Ishikawa (cell line): ENCODE measurements around the gene PPIL3.

Experiments
- CEBPB ChIP-seq: IDR thresholded peaks from 2 replicates; pipeline ENCODE4 v1.6.1; 2012
- CREB1 ChIP-seq: IDR thresholded peaks from 2 replicates; pipeline ENCODE4 v1.6.1; 2012; ENCODE audit warnings: low read depth
- EGR1 ChIP-seq: IDR thresholded peaks from 2 replicates; pipeline ENCODE4 v1.6.1; 2012
- EP300 ChIP-seq: IDR thresholded peaks from 2 replicates; pipeline ENCODE4 v1.6.1; 2012; ENCODE audit warnings: borderline replicate concordance
- FOXM1 ChIP-seq: IDR thresholded peaks from 2 replicates; pipeline ENCODE4 v1.6.1; 2012; ENCODE audit warnings: low read depth, borderline replicate concordance
- NFIC ChIP-seq: IDR thresholded peaks from 2 replicates; pipeline ENCODE4 v1.6.1; 2012
- RAD21 ChIP-seq: IDR thresholded peaks from 2 replicates; pipeline ENCODE4 v1.6.1; 2012; ENCODE audit warnings: low read depth
- TAF1 ChIP-seq: IDR thresholded peaks from 2 replicates; pipeline ENCODE4 v1.6.1; 2012; ENCODE audit warnings: low read depth, mild to moderate bottlenecking
- TCF12 ChIP-seq: IDR thresholded peaks from 2 replicates; pipeline ENCODE4 v1.6.1; 2012; ENCODE audit warnings: low read depth
- TEAD4 ChIP-seq: IDR thresholded peaks from 2 replicates; pipeline ENCODE4 v1.6.1; 2012
- YY1 ChIP-seq: IDR thresholded peaks from 2 replicates; pipeline ENCODE4 v1.6.1; 2012; ENCODE audit warnings: low read depth
- ZBTB7A ChIP-seq: IDR thresholded peaks from 2 replicates; pipeline ENCODE4 v1.6.1; 2012; ENCODE audit warnings: low read depth
- TF ChIP-seq, protein P1 (sequence below): IDR thresholded peaks from 2 replicates; pipeline ENCODE4 v1.6.1; 2012
- TF ChIP-seq, protein P2 (sequence below): IDR thresholded peaks from 2 replicates; pipeline ENCODE4 v1.6.1; 2012; ENCODE audit warnings: low read depth, mild to moderate bottlenecking
- TF ChIP-seq, protein P3 (sequence below): IDR thresholded peaks from 2 replicates; pipeline ENCODE4 v1.6.1; 2012

PPIL3 gene

DNA sequence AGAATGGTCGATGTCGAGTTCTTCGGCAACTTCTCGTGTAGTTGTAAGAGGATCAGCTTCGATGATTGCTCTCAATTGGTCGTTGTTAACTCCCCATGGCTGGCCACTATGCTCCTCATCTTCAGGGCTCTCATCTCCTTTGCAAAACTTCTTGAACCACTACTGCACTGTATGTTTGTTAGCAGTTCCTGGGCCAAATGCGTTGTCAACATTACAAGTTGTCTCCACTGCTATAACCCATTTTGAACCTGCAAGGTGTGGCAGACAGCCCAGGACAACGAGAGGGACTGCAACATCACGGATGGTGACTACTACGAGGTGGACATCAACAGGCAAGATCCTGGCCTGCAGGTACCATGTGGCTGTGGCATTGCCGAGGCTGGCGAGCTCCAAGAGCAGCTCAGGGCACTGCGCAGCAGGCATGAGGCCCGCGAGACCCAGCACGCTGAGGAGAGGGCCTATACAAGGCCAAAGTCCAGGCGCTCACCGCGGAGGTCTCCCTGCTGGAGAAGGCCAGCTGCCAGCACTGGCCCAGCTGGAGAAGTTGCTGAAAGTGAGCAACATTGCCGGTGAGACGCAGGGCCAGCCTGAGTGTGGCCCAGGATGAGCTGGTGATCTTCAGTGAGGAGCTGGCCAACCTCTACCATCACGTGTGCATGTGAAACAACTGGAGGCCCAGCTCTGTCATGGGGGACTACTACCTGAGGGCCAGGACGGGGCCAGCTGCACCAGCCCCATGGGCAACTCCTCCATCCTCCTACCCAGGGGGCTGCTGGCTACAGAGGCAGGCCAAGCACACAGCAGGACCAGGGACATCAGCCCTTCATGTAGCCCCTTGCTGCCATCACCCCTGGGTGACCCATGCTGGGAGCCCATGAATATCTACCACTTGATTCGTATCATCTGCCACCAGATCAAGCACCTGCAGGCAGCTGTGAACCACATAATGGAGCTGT is 44.6 kb downstream of the PPIL3 start:
- TF ChIP-seq, protein P1, sequence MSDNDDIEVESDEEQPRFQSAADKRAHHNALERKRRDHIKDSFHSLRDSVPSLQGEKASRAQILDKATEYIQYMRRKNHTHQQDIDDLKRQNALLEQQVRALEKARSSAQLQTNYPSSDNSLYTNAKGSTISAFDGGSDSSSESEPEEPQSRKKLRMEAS = no peak
- TF ChIP-seq EP300 (no peak), CREB1 (no peak), TAF1 (no peak), EGR1 (no peak), NFIC (no peak), TEAD4 (no peak), RAD21 (no peak), TCF12 (no peak), FOXM1 (no peak), CEBPB (no peak)

DNA sequence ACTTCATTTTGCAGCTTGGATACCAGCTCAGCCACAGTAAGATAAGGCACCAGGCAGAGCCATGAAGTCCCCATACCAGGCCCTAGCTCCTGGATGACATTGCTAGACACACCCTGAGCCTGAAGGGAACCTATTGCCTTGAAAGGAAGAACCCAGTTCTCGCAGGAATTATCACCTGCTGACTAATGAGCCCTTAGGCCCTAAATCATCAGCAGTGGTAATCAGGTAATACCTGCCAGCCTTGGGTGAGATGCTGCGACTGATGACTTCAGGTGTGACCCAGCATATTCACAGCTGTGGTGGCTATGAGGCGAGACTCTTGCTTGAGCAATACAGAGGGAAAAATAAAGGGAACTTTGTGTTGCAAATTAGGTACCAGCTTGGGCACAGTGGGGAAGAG is 49.4 kb downstream of the PPIL3 start:
- TF ChIP-seq, protein P1 = no peak
- TF ChIP-seq EP300 (no peak), TCF12 (no peak), RAD21 (no peak), FOXM1 (no peak), TAF1 (no peak)
- TF ChIP-seq, protein P2, sequence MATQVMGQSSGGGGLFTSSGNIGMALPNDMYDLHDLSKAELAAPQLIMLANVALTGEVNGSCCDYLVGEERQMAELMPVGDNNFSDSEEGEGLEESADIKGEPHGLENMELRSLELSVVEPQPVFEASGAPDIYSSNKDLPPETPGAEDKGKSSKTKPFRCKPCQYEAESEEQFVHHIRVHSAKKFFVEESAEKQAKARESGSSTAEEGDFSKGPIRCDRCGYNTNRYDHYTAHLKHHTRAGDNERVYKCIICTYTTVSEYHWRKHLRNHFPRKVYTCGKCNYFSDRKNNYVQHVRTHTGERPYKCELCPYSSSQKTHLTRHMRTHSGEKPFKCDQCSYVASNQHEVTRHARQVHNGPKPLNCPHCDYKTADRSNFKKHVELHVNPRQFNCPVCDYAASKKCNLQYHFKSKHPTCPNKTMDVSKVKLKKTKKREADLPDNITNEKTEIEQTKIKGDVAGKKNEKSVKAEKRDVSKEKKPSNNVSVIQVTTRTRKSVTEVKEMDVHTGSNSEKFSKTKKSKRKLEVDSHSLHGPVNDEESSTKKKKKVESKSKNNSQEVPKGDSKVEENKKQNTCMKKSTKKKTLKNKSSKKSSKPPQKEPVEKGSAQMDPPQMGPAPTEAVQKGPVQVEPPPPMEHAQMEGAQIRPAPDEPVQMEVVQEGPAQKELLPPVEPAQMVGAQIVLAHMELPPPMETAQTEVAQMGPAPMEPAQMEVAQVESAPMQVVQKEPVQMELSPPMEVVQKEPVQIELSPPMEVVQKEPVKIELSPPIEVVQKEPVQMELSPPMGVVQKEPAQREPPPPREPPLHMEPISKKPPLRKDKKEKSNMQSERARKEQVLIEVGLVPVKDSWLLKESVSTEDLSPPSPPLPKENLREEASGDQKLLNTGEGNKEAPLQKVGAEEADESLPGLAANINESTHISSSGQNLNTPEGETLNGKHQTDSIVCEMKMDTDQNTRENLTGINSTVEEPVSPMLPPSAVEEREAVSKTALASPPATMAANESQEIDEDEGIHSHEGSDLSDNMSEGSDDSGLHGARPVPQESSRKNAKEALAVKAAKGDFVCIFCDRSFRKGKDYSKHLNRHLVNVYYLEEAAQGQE = no peak
- TF ChIP-seq, protein P3, sequence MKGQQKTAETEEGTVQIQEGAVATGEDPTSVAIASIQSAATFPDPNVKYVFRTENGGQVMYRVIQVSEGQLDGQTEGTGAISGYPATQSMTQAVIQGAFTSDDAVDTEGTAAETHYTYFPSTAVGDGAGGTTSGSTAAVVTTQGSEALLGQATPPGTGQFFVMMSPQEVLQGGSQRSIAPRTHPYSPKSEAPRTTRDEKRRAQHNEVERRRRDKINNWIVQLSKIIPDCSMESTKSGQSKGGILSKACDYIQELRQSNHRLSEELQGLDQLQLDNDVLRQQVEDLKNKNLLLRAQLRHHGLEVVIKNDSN = no peak

DNA sequence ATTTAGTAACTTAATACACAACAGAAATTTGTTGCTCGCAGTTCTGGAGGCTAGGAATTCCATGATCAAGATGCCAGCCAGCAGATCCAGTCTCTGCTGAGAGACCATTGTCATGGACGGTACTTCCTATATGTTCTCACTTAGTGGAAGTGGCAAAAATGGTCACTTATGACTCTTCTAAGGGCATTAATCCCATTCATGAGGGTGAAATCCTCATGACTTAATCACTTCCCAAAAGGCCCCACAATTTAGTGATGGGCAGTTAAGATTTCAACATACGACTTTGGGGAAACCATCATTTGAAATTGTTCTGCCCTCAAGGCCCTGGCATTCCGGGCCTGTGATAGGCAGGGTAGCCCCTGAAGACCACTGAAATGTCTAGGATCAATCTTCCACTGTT is 54.2 kb downstream of the PPIL3 start:
- TF ChIP-seq, protein P3 = no peak
- no peak for TF ChIP-seq CREB1
- no peak for TF ChIP-seq CEBPB
- TF ChIP-seq FOXM1 = no peak
- TF ChIP-seq TCF12 = no peak
- no peak for TF ChIP-seq ZBTB7A
- TF ChIP-seq TEAD4 = no peak
- TF ChIP-seq RAD21 = no peak
- TF ChIP-seq, protein P2 = no peak
- no peak for TF ChIP-seq TAF1
- no peak for TF ChIP-seq NFIC
- no peak for TF ChIP-seq YY1

DNA sequence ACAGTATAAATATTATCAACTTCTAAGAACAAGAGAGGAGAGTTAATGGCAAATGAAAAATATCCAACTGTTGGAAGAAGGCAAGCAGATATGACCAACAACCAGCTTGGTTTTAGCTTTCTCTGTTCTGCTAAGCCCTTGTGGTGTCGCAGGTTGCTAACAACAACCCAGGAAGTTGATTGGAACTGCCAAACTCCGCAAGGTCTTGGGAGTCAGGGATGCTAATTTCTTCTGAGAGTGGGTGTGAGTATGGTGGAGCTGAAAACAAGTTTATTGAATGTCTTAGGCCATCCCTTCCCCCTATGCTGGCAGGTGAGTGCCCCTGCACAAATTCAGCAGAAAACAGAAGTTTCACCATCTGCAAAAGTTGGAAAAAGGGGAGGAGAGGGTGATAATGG is 59.6 kb downstream of the PPIL3 start:
- TF ChIP-seq, protein P2 = no peak
- TF ChIP-seq TEAD4 = no peak
